Tibial artery (tissue), 4 donors: ENCODE measurements around the gene VPREB1.
"Not testable (repeated sequence)": the region's sequence is repeated elsewhere in the genome, so short reads cannot be mapped to it uniquely, and the experiment has no call there.

Source experiments
- DNase-seq, 2 donors: peaks; one replicate each; pipeline ENCODE4 v3.0.0-alpha.2; 2019
- H3K27ac ChIP-seq, 2 donors: fragments of 200-600 bp; sonication (generic) in 1 of 2; 1 replicate in 1 of 2; 2 replicates in 1 of 2; pipeline ENCODE4 v1.5.1; 2018 to 2019; ENCODE audit warnings: mild to moderate bottlenecking in 1 of 2
- H3K27me3 ChIP-seq, 2 donors: fragments of 200-600 bp; sonication (generic) in 1 of 2; one replicate each; pipeline versions ENCODE4 v1.5.1 to v1.6.0; 2016 to 2019
- H3K36me3 ChIP-seq, 3 donors: fragments of 200-600 bp; sonication (generic) in 2 of 3; one replicate each; pipeline ENCODE4 v1.5.1; 2016 to 2019; ENCODE audit warnings: mild to moderate bottlenecking in 2 of 3
- H3K4me1 ChIP-seq, 4 donors: fragments of 200-600 bp; sonication (generic) in 2 of 4; 1 replicate in 3 of 4; 2 replicates in 1 of 4; pipeline ENCODE4 v1.5.1; 2016 to 2019
- H3K4me3 ChIP-seq, 2 donors: fragments of 200-600 bp; sonication (generic) in 1 of 2; 1 replicate in 1 of 2; 2 replicates in 1 of 2; pipeline ENCODE4 v1.5.1; 2018 to 2019; ENCODE audit warnings: mild to moderate bottlenecking in 2 of 2
- H3K9me3 ChIP-seq, 3 donors: fragments of 200-600 bp; sonication (generic) in 1 of 3; one replicate each; pipeline ENCODE4 v1.5.1; 2016 to 2019
- intact Hi-C: fragments of 100-400 bp; cut with DNase I; formaldehyde crosslinking; loops from one replicate; pipeline ENCODE4 v1.15.0; 2023; ENCODE audit warnings: low total_unique reads
- TF ChIP-seq, protein P1 (sequence below), 2 experiments: fragments of 200-600 bp in 1 of 2; fragments of 450-650 bp in 1 of 2; IDR thresholded peaks; one replicate each; pipeline ENCODE4 v1.5.1; 2017 to 2019; ENCODE audit warnings: antibody characterized with exemption in 2 of 2, mild to moderate bottlenecking in 1 of 2, moderate library complexity in 1 of 2

Gene VPREB1

GRCh38 chr22:22201930-22202343 is 42.6 kb upstream of the VPREB1 start:
- no peaks in the 10 kb centered on the region for H3K9me3 ChIP-seq
- peaks cover 0 to 48% of the 10 kb centered on the region in 2 donors for H3K27me3 ChIP-seq
- no peak overlapping the region for H3K27ac ChIP-seq
- no peaks in the 10 kb centered on the region for H3K4me1 ChIP-seq
- intact Hi-C loops = no loop called here
- H3K4me3 ChIP-seq = no peak overlapping the region
- DNase-seq = no peak
- no peaks in the 10 kb centered on the region for H3K36me3 ChIP-seq
- TF ChIP-seq, protein P1, sequence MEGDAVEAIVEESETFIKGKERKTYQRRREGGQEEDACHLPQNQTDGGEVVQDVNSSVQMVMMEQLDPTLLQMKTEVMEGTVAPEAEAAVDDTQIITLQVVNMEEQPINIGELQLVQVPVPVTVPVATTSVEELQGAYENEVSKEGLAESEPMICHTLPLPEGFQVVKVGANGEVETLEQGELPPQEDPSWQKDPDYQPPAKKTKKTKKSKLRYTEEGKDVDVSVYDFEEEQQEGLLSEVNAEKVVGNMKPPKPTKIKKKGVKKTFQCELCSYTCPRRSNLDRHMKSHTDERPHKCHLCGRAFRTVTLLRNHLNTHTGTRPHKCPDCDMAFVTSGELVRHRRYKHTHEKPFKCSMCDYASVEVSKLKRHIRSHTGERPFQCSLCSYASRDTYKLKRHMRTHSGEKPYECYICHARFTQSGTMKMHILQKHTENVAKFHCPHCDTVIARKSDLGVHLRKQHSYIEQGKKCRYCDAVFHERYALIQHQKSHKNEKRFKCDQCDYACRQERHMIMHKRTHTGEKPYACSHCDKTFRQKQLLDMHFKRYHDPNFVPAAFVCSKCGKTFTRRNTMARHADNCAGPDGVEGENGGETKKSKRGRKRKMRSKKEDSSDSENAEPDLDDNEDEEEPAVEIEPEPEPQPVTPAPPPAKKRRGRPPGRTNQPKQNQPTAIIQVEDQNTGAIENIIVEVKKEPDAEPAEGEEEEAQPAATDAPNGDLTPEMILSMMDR (IDR thresholded peaks at IDR 0.05) = no peak

GRCh38 chr22:22203048-22203971 is 41.3 kb upstream of the VPREB1 start:
- intact Hi-C loops = no loop called here
- no peak for DNase-seq
- H3K4me3 ChIP-seq = no peak overlapping the region
- no peaks in the 10 kb centered on the region for H3K4me1 ChIP-seq
- TF ChIP-seq, protein P1 (IDR thresholded peaks at IDR 0.05) = no peak
- H3K9me3 ChIP-seq = no peaks in the 10 kb centered on the region
- H3K27me3 ChIP-seq = peaks cover 0 to 45% of the 10 kb centered on the region in 2 donors
- H3K36me3 ChIP-seq = no peaks in the 10 kb centered on the region
- H3K27ac ChIP-seq = no peak overlapping the region

- H3K4me1 ChIP-seq = no peaks in the 10 kb centered on the region
- no peaks in the 10 kb centered on the region for H3K36me3 ChIP-seq
- DNase-seq = peak in 1 of 2 donors; percentile 62
- intact Hi-C loops = no loop called here
- H3K4me3 ChIP-seq = no peak overlapping the region
- H3K27ac ChIP-seq = no peak overlapping the region
- TF ChIP-seq, protein P1 (IDR thresholded peaks at IDR 0.05) = peak; percentile 23 to 24
- H3K27me3 ChIP-seq = peaks cover 0 to 34% of the 10 kb centered on the region in 2 donors
- no peaks in the 10 kb centered on the region for H3K9me3 ChIP-seq
These were observed 36.6 kb upstream of the VPREB1 start for GRCh38 chr22:22207845-22208564.

- intact Hi-C loops = no loop called here
- peaks cover 0 to 29% of the 10 kb centered on the region in 2 donors for H3K27me3 ChIP-seq
- TF ChIP-seq, protein P1 (IDR thresholded peaks at IDR 0.05) = no peak
- H3K4me3 ChIP-seq = no peak overlapping the region
- DNase-seq = no peak
- no peaks in the 10 kb centered on the region for H3K4me1 ChIP-seq
- no peaks in the 10 kb centered on the region for H3K9me3 ChIP-seq
- H3K27ac ChIP-seq = no peak overlapping the region
- H3K36me3 ChIP-seq = no peaks in the 10 kb centered on the region
These were observed 35.9 kb upstream of the VPREB1 start for GRCh38 chr22:22208652-22209051.

- H3K27me3 ChIP-seq = peaks cover 0 to 29% of the 10 kb centered on the region in 2 donors
- H3K36me3 ChIP-seq, H3K27ac ChIP-seq, H3K4me3 ChIP-seq, intact Hi-C loops, DNase-seq, H3K9me3 ChIP-seq, H3K4me1 ChIP-seq: not testable (repeated sequence)
These were observed 35.4 kb upstream of the VPREB1 start for GRCh38 chr22:22209080-22209640.
